Measurements from ENCODE around the gene ARHGAP18.

The ARHGAP18 gene

DNA sequence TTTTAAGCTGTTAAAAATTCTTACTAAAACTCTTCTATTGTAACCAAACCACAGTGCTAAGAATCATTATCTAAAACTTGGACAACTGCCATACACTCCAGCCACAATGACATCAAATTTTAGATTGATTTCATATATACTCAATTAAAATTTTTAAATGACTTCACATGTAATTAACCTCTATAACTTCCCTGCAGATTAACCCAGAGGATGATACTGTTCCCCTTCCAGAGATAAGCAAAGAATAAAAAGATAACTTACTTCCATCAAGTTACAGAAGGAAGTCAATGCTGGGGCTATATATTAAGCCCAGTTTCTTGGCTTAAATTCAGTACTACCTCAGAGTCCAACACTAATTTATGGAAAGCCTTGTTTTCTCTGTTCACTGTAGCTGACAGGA, 71.3 kb downstream of the ARHGAP18 start:
- DNase-seq, result no peak

GRCh38 chr6:129638055-129638684, 71.8 kb downstream of the ARHGAP18 start:
- no peak for DNase-seq

DNA sequence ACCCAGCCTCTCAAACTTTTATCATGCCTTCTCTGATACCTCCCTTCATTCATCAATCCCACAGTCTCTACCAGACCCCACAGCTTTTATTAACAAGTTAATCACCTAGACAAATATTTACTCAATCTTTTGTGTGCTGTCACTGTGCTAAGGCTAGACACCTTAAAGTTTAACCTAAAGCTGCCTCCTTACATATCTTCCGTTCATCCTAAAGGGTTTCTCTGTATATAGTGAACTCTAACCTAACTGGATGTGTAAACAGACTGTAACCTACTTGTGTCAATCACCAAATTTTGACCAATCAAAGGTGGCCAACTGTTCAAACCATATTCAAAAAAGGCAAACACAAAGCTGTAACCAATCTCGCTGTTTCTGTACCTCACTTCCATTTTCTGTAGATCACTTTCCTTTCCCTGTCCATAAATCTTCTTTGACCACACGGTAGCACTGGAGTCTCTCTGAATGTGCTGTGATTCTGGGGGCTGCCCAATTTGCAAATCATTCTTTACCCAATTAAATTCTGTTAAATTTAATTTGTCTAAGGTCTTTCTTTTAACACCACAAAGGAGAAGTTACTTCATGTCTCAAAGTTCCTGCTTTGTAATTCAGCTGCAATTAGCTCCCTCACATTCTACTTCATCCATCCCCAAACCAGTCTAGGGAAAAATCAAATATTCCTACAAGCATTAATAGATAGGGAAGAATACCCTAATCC, 72.5 kb downstream of the ARHGAP18 start:
- DNase-seq, result no peak

- DNase-seq, result no peak
Observed at GRCh38 chr6:129635396-129636130, 74.4 kb downstream of the ARHGAP18 start.

DNA sequence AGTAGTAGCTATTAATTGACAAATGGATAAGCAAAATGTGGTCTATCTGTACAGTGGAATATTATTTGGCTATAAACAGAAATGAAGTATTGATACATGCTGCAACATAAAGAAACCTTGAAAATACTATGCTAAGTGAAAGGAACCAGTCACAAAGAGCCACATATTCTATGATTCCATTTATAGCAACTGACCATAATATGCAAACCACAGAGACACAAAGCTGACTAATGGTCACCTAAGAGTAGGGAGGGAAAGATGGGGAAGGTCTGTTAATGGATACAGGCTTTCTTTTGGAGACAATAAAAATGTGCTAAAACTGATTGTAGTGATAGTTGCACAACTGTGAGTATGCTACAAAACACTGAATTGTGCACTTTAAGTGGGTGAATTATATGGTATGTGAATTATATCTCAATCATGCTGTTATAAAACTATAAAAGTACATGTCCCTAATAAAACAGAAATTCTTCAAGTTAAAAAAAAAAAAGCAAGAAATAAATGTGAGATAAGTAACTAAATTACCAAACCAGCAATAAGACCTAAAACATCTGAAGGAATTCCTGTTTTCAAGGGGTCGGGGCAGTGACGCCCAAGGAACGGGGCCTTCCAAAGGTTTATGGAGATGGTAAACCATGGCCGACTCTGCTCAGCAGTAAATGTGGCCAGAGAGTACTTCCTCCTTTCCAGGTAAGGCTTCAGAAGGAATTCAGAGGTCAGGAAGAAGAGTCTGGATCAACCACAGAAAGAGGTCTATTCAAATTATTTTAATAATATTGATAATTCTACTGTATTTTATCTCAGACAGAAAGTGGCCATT, 75.4 kb downstream of the ARHGAP18 start:
- no peak for DNase-seq

GRCh38 chr6:129633529-129633928, 76.4 kb downstream of the ARHGAP18 start:
- no peak for DNase-seq

DNA sequence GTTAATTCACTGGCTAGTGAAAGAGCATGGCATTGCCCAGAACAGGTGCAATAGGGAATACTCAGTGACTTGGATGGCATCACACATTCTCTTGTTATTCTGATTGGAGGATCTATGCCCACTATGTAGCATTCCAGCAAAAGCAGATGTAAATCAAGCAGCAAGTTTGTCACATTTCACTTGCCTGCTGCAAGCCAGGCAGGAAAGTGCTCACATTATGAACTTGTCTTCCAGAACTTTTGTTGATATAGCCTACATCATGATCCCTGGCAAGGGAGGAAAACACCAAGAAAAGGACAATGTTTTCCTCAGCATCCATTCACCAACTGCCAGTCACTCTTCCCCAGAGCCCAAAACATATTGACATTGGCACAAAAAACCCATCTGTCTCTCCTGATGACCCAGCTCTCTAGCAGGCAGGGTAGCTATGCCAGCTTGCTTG, 77.8 kb downstream of the ARHGAP18 start:
- no peak for DNase-seq

GRCh38 chr6:129631070-129631469, 78.9 kb downstream of the ARHGAP18 start:
- no peak for DNase-seq

DNA sequence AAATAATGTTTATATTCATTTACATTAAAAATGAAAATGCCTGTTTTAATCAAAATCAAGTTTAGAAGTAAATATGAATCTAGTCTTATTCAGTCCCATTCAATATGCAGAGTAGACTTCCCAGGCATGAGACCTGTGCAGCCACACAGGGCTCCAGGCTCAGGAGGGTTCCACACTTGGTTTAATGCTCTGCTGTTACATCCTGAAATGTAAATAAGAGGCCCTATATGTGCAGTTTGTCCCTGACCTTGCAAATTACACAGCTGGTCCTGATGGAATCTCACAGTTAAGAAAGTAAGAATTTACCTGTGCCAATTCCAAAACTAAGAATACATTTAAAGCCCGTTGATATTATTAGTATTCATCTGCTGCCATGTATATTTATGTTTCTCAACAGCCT, 79.4 kb downstream of the ARHGAP18 start:
- DNase-seq, result no peak

DNA sequence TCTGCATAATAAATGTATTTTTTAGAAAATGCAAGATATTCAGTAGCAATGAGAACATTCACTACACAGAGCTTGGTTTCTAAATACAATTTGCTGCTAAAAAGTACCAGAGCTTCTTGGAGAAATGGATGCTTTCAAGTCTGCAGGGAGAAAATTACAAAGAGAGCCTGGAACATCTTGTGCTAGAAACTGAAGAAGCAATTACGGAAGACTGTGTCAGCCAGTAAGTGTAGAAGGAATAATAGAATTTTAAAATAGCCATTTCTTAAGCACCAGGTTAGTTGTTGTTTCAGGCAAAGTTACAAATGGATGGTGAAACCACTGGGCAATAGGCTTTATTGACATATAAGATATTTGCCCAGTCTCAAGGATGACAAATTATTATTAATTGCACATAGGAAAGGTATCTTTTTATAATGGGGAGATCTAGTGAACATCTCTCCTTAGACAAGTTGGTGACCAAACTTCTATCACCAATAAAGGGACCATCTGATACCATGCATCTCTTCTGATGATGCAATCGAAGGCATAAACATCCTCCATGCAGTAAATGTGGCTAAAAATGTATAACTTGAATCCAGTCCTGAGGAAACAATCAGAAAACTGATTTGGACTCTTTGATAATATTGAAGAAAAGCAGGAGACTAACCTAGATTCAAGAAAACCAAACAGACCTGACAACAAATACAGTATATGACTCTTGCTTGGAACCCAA, 81.7 kb downstream of the ARHGAP18 start:
- no peak for DNase-seq

GRCh38 chr6:129624488-129624887, 85.5 kb downstream of the ARHGAP18 start:
- DNase-seq, result no peak

DNA sequence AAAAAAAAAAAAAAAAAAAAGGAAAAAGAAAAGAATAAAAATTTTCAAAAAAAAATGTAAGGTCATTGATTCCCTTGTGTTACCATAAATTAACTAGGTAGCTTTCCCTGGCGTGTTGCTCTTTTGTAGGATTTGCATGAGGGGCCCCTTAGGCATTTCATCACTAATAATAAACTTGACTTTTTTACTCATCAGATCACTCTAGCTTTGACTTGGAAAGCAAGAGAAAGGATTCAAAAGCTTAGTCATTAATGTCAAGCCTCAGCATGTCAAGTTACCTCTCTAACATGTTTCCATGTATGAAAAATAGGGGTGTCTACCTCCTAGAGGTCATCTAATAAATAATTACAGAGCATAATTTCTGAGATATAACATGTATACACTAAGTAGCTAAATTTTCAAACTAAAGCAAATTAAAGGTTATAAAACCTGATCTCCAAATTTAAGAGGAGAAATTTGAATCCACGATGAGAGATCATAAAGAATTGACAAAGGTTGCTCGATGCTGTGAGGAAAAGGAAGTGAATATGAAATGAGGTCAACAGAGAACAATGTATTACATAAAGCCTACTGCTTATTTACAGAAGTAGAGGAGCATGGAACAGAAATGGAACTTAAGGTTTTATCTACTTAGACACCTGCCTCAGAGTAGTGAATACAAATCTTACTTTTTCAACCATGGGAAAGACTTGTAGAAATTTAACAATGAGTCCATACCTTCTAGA, 86.8 kb downstream of the ARHGAP18 start:
- no peak for DNase-seq

GRCh38 chr6:129621252-129621651, 88.7 kb downstream of the ARHGAP18 start:
- no peak for DNase-seq

- DNase-seq, result no peak
Observed at GRCh38 chr6:129620234-129620610, 89.8 kb downstream of the ARHGAP18 start.

GRCh38 chr6:129619579-129620233, 90.3 kb downstream of the ARHGAP18 start:
- no peak for DNase-seq

DNA sequence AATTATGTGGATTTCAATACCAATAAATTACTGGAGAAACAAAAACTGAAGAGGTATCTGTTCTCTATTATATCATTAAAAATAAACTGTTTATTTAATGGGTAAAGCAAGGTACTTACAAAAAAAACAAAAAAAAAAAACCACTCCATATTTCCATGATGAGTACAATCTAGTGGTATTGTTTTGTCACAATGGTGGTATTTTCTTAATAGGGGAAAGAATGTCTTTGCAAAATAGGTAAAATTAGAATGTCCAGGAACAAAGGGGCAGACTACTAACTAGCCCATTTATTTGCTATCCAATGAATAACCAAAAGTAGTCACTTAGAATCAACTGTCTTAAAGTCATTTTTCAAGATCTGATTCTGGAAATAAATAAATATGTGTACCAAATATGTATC, 92.0 kb downstream of the ARHGAP18 start:
- no peak for DNase-seq

DNA sequence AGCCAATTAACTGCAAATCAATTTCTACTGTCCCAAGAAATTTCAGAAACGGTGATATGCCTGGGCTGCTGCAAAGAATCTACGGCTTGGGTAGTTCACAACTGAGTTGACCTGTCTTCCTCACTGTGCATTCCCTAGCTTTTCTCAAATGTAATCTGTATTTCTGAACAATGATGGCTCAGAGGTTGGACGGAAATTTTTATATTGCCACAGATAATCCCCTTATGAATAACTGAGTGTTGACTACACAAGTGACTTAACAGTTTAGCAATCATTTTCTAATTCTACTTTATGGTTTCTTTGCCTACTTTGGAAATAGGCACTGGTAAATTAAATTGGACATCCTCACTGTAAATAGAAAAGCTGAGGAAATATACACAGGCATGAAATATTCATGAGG, 94.5 kb downstream of the ARHGAP18 start:
- no peak for DNase-seq

- no peak for DNase-seq
Observed at GRCh38 chr6:129615020-129615419, 95.0 kb downstream of the ARHGAP18 start.

DNA sequence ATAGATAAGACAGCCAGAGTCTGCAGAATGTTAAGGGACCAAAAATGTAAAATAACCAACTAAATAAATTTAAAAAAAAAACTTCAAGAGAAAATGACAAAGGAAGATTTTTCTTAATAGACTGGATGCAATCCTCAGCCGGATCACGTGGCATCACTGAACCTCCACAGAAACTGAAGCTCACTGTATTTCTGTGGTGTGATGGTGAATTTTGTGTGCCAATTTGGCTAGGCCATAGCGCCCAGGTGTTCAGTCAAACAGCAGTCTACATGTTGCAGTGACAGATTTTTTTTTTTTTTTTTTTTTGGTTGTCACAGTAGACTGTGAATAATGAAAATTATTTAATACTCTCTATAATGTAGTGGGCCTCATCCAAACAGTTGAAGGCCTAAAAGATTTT, 95.5 kb downstream of the ARHGAP18 start:
- DNase-seq, result no peak

DNA sequence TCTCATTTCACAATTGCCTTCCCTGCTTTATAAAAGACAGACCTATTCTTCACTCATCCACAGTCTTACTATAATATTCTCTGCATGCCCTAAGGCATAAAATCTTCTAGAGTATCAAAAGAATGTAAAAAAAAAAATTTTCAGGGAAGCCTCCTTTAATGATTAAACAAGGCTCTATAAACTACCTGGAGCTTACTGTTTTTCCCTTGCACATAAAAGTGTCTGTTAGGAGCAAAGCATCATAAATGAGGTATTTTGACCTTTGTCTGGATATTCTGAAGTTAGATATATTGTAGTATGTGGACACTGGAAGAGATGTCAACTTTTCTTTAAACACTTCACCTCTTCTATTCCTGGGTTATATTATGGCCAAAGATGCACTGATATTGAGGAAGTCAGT, 97.5 kb downstream of the ARHGAP18 start:
- no peak for DNase-seq

DNA sequence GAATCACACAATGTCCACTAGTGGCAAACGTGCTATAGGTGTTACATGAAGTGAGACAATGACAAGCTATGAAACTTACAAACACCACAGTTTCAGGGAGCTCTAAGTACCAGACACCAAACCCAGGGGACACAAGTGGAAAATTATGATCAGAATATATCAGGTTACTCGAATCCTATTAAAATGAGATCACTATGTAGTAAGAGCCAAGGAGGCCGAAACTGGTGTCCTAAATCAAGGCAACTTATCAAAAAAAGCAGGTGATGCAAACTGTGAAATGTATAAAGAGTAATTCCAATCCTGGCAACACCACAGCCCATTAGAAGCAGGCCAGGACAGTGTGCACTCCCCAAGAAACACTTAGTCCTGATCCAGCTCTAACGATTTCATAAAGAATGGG, 100.3 kb downstream of the ARHGAP18 start:
- DNase-seq, result no peak
